GM10248 (cell line): ENCODE measurements around the gene MRPS18A.
"Not testable (repeated sequence)": the region's sequence is repeated elsewhere in the genome, so short reads cannot be mapped to it uniquely, and the experiment has no call there.

Experiments used
- CTCF ChIA-PET: fragments of 300-600 bp; sonication (Branson Sonifier 250); formaldehyde crosslinking; extraction: SDS; loops from one replicate; lab custom pipeline; 2021; ENCODE audit warnings: antibody characterized with exemption; lab: Yijun Ruan, JAX
- POLR2A ChIA-PET: fragments of 350-650 bp; sonication (Branson Sonifier 250); formaldehyde crosslinking; extraction: SDS; loops from one replicate; lab custom pipeline; 2020; ENCODE audit warnings: antibody characterized with exemption; lab: Yijun Ruan, JAX
- DNase-seq: peaks from one replicate; pipeline ENCODE4 v3.0.0; 2012; ENCODE audit errors: extremely low spot score
- TF ChIP-seq, protein P1 (sequence below): IDR thresholded peaks from 2 replicates; pipeline ENCODE4 v1.5.1; 2012; ENCODE audit warnings: mild to moderate bottlenecking, low read depth; ENCODE audit errors: extremely low read depth, missing control alignments, control extremely low read depth

Gene MRPS18A

DNA sequence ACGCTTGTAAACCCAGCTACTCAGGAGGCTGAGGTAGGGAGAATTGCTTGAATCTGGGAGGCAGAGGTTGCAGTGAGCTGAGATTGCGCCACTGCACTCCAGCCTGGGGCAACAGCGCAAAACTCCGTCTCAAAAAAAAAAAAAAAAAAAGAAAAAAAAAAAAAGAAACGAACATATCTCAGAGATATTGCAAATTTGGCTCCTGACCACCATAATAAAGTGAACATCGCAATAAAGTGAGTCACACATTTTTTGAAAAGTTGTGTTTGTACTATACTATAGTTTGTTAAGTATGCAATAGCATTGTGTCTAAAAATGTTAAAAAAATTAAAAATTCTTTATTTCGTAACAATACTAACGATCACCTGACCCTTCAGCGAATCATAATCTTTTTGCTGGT, 29.4 kb downstream of the MRPS18A start:
- DNase-seq, result no peak
- TF ChIP-seq, protein P1, sequence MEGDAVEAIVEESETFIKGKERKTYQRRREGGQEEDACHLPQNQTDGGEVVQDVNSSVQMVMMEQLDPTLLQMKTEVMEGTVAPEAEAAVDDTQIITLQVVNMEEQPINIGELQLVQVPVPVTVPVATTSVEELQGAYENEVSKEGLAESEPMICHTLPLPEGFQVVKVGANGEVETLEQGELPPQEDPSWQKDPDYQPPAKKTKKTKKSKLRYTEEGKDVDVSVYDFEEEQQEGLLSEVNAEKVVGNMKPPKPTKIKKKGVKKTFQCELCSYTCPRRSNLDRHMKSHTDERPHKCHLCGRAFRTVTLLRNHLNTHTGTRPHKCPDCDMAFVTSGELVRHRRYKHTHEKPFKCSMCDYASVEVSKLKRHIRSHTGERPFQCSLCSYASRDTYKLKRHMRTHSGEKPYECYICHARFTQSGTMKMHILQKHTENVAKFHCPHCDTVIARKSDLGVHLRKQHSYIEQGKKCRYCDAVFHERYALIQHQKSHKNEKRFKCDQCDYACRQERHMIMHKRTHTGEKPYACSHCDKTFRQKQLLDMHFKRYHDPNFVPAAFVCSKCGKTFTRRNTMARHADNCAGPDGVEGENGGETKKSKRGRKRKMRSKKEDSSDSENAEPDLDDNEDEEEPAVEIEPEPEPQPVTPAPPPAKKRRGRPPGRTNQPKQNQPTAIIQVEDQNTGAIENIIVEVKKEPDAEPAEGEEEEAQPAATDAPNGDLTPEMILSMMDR, result no peak
- CTCF ChIA-PET, result interaction anchor here (0.7 to 5.7 kb wide), 3 partner anchors 9 to 64 kb away, joined by 3 to 16 read pairs (median 5); partner anchors contain the start of gene RSPH9
- POLR2A ChIA-PET, result no interaction called here

DNA sequence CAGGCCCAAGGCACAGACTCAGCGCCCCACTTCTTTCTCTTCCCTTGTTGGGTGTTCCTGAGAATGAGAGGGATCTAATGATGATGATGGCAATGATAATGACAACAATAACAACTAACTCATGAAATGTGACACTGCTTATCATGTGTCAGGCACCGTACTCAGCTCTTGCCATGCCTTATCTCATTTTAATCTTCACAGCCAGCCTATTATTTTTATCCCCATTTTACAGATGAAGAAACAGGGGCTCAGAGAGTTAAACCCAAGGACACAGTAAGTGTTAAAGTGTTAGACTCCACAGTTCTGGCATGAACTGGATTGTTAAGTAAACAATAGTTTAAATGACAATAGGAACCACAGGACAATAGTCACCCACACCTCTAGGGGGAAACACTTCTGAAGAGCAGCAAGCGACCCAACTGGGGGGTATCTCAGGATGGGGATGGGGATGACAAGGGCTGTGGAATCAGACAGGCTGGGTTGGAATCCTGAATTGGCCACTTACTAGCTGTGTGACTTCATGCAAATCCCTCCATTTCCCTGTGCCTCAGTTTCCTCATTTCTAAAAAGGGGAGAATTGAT, 30.3 kb downstream of the MRPS18A start:
- ChIA-PET POLR2A (no interaction called here), CTCF (interaction anchor here (0.7 to 6.0 kb wide), 5 partner anchors 9 to 422 kb away, joined by 3 to 54 read pairs (median 3); partner anchors contain the start of gene RSPH9)
- TF ChIP-seq, protein P1, result no peak
- DNase-seq, result no peak

DNA sequence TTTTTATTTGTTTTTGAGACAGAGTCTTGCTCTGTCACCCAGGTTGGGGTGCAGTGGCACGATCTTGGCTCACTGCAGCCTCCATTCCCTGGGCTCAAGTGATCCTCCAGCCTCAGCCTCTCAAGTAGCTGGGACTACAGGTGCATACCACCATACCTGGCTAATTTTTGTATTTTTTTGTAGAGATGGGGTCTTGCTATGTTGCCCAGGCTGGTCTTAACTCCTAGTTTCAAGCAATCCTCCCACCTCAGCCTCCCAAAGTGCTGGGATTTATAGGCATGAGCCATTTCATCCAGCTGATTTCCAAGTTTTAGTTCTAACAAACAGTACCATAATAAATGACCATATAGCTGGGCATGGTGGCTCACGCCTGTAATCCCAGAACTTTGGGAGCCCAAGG, 34.8 kb downstream of the MRPS18A start:
- POLR2A ChIA-PET, DNase-seq: not testable (repeated sequence)
- CTCF ChIA-PET, result interaction anchor here (1.2 to 6.0 kb wide), 2 partner anchors 14 to 22 kb away, joined by 5 to 54 read pairs; no protein-coding TSS in a partner anchor

DNA sequence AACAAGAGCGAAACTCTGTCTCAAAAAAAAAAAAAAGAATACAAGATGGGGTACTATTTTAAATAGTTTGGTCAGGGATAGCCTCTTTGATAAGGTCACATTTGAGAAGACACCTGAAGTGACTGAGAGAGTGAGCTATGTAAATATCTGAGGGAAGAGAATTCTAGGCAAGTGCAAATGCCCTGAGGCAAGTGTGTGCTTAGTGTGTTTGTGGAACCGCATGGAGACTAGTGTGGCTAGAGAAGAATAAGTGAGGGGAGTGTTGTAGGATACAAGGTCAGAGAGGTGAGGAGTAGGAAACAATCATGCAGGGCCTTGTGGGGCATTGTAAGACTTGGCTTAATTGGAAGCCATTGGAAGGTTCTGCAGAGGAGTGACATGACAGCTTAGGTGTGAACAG, 39.3 kb downstream of the MRPS18A start:
- no peak for DNase-seq
- CTCF ChIA-PET, result interaction anchor here (0.7 to 4.2 kb wide), 5 partner anchors 19 to 277 kb away, joined by 3 to 42 read pairs (median 3); no protein-coding TSS in a partner anchor
- POLR2A ChIA-PET, result interaction anchor here (0.7 kb wide), 1 partner anchor 17 kb away, joined by 4 read pairs; no protein-coding TSS in a partner anchor
- TF ChIP-seq, protein P1, result no peak

DNA sequence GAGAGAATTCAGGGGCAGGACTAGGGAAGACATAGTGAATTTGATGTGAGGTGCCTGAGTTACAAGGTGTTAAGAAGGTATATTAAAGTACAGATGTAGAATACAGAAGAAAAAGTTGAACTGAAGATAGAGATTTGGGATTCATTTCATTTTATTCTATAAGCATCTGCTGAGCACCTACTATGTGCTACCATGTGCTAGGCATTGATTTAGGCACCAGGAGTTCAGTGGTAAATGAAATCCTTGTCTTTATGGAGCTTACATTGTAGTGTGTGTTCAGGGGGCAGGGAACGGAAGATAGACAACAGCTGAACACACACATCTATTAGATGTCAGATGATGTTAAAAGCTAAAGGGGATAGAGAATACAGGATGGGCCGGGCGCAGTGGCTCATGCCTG, 40.0 kb downstream of the MRPS18A start:
- POLR2A ChIA-PET, result interaction anchor here (0.6 kb wide), 1 partner anchor 53 kb away, joined by 3 read pairs; no protein-coding TSS in a partner anchor
- CTCF ChIA-PET, result interaction anchor here (1.1 to 4.2 kb wide), 4 partner anchors 19 to 431 kb away, joined by 3 to 42 read pairs (median 4); no protein-coding TSS in a partner anchor
- TF ChIP-seq, protein P1, result no peak
- DNase-seq, result no peak

DNA sequence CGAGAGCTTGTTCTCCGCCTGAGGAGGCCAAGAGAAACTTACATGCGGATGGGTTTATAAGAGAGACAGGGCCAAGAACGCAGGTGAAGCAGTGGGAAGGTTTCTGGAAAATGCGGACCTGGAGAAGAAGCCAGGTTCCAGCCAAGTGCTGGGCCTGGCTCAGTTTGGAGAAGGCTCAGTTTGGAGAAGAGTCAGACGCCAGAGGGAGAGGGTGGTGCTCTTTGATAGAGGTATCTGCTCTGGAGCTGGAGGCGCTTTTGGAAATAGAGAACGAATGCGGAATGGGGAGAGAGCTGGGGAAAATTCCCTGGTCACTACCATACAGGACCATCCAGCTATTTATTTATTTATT, 42.0 kb downstream of the MRPS18A start:
- ChIA-PET POLR2A (interaction anchor here (0.5 to 0.6 kb wide), 2 partner anchors 8 to 43 kb away, joined by 7 read pairs; no protein-coding TSS in a partner anchor), CTCF (interaction anchor here (1.1 to 4.2 kb wide), 7 partner anchors 9 to 429 kb away, joined by 3 to 42 read pairs (median 5); no protein-coding TSS in a partner anchor)
- TF ChIP-seq, protein P1, result no peak
- no peak for DNase-seq
